Measurements from ENCODE around the gene CCNB1IP1.
"Not testable (repeated sequence)": the region's sequence is repeated elsewhere in the genome, so short reads cannot be mapped to it uniquely, and the experiment has no call there.

The CCNB1IP1 gene

DNA sequence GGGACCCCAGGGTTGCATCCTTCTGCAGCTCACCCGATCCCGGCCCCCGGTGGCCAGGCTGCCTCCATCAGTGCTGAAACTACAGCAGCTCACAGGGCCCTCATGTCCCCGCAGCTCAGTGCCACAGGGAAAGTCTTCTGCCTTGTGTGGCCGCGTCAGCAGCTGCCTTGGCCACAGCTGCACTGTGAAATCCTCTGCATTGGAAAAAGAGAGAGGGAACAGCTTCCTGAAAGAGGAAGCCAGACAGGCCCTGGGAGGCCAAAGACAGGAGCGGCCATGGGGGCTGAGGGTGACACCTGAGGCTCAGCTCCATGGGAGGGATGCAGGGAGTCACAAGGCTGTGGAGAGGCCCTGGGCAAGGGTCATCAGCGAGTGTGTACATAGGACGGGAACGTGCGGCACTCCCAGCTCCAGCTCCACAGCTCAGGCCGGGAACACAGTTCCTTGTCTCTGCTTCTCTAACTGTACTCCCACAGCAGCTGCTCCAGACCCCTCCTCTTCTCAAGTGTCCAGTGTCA is 43.1 kb upstream of the CCNB1IP1 start:
- no peak overlapping the region for H3K4me3 ChIP-seq (ENCODE audit: low read depth, low read length)
- no peak for TF ChIP-seq CTCF (IDR thresholded peaks at IDR 0.05; ENCODE audit: borderline replicate concordance, insufficient read depth, low read depth, low read length)

- no peak overlapping the region for H3K4me3 ChIP-seq (ENCODE audit: low read depth, low read length)
- TF ChIP-seq CTCF (IDR thresholded peaks at IDR 0.05; ENCODE audit: borderline replicate concordance, insufficient read depth, low read depth, low read length): no peak
Observed at GRCh38 chr14:20375471-20375870, 42.4 kb upstream of the CCNB1IP1 start.

GRCh38 chr14:20372796-20373195 is 39.7 kb upstream of the CCNB1IP1 start:
- no peak for TF ChIP-seq CTCF (IDR thresholded peaks at IDR 0.05; ENCODE audit: borderline replicate concordance, insufficient read depth, low read depth, low read length)
- H3K4me3 ChIP-seq (ENCODE audit: low read depth, low read length): no peak overlapping the region

DNA sequence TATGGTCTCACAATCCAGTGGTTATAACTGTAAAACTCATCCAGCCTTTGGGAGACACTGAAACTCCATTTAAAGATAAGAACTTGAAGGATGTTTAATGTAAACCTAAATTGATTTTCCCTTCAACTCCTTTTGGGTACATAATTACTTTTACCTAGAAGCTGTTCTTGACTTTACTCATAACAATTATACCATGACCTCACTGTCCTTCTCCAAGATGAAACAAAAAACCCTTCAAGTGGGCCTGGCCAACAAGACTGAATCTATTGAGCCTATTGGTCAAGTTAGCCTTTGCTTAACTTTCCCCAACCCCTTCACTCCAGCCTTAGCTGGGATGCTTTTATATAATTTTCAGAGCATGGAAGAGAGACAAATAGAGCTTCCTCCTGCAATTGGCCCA is 32.8 kb upstream of the CCNB1IP1 start:
- no peak for TF ChIP-seq CTCF (IDR thresholded peaks at IDR 0.05; ENCODE audit: borderline replicate concordance, insufficient read depth, low read depth, low read length)
- no peak overlapping the region for H3K4me3 ChIP-seq (ENCODE audit: low read depth, low read length)

DNA sequence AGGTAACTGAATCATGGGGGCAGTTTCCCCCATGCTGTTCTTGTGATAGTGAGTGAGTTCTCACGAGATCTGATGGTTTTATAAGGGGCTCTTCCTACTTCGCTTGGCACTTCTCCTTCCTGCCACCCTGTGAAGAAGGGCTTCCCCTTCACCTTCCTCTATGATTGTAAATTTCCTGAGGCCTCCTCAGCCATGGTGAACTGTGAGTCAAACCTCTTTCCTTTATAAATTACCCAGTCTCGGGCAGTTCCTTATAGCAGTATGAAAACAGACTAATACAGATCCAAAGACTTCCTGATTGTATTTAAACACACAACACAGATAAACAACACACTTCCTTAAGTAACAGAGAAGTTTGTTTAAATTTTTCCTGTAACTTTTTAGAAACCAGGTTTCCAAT is 25.4 kb upstream of the CCNB1IP1 start:
- not testable (repeated sequence) for H3K4me3 ChIP-seq (ENCODE audit: low read depth, low read length)

DNA sequence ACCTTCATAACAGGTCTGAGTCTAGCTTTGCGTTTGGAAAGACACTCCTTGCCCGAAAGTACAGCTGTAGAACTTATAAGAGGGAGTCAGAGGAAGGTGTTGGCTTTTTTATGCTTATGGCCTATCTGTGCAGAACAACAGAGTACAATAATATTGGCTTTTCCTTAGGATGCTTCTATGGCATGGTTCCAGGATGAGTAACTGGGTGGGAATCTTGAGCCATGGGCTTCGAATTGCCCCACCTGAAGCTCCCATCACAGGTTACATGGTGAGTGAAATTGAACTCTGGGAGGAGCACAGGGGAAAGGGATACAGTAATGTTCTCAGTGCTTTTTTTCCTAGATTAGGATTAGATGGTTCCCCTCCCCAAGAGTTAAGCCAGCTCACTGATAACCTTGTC is 23.3 kb upstream of the CCNB1IP1 start:
- no peak overlapping the region for H3K4me3 ChIP-seq (ENCODE audit: low read depth, low read length)
- no peak for TF ChIP-seq CTCF (IDR thresholded peaks at IDR 0.05; ENCODE audit: borderline replicate concordance, insufficient read depth, low read depth, low read length)

GRCh38 chr14:20350860-20351259 is 17.8 kb upstream of the CCNB1IP1 start:
- H3K4me3 ChIP-seq (ENCODE audit: low read depth, low read length): no peak overlapping the region
- no peak for TF ChIP-seq CTCF (IDR thresholded peaks at IDR 0.05; ENCODE audit: borderline replicate concordance, insufficient read depth, low read depth, low read length)

DNA sequence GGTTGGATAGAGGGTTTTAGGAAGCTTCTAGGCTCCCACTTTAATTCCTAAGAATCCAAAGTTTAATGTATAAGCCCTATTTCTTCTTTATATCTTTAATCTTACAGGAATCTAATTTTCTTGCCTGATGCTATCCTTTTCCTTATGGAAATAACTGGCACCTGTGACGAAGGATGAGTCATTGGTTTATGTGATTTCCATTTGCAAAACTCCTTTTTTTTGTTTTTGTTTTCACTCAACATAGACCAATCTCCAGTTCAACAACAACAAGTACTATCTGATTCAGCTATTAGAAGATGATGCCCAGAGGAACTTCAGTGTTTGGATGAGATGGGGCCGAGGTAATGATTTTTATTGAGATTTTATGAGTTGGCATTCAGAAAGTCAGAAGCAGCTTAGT is 17.2 kb upstream of the CCNB1IP1 start:
- TF ChIP-seq CTCF (IDR thresholded peaks at IDR 0.05; ENCODE audit: borderline replicate concordance, insufficient read depth, low read depth, low read length): no peak
- H3K4me3 ChIP-seq (ENCODE audit: low read depth, low read length): no peak overlapping the region
